Activated CD4-positive, alpha-beta T cell treated with anti-CD3 and anti-CD28 coated beads, Interleukin-2, Interleukin-4, amounts not matched to agents 100 ng/mL and 50 ng/mL, durations not matched to agents 16 hours and 8 hours (primary cell): ENCODE measurements around the gene HEPN1.
A peak's percentile ranks its signal among the peaks of the same experiment; 100 is the strongest.

Experiments used
- DNase-seq: peaks from one replicate; pipeline ENCODE4 v3.0.0-alpha.2; 2020; ENCODE audit warnings: low spot score

Gene HEPN1

DNA sequence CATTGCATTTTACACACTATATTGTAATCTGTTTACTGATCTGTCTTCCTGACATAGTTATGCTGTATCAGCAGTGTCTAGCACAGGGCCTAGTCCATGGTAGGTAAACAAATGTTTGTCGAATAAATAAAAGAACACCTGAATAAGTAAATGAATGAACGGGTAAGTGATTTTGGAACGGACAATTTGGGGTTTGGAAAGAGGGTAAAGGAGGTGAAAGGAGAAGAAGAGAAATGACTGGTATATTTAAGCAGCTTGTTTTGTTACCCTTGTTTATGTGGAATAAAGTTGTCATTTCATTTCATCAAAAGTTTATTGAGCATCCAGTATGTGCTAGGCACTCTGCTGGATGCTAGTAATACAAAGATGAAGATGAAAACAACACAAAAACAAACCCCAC, at the start of gene HEPN1:
Gene HEPN1 (plus strand): TSS at position 301 of the 400 bp plus-strand sequence.
- no peak for DNase-seq

DNA sequence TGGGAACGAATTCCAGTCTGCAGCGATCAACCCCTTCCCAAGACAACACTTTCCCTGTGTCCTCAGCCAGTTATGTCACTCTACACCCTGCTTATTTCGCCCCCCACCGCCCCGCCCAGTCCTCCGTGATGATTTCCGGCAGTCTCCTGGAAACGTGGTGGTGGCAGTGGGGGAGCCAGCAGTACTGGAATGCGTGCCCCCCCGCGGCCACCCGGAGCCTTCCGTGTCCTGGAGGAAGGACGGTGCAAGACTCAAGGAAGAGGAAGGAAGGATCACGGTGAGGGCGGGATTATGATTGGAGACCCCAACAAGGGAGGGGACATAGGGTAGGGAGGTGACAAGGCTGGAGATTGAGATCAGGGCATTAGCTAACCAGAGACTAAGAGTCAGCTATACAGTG, 49.7 kb upstream of the HEPN1 start:
- DNase-seq, result no peak

GRCh38 chr11:124869856-124870387, 49.1 kb upstream of the HEPN1 start:
- DNase-seq, result no peak

- no peak for DNase-seq
Measured at GRCh38 chr11:124870430-124870829, 48.6 kb upstream of the HEPN1 start.

GRCh38 chr11:124872280-124872679, 46.8 kb upstream of the HEPN1 start:
- DNase-seq, result no peak

DNA sequence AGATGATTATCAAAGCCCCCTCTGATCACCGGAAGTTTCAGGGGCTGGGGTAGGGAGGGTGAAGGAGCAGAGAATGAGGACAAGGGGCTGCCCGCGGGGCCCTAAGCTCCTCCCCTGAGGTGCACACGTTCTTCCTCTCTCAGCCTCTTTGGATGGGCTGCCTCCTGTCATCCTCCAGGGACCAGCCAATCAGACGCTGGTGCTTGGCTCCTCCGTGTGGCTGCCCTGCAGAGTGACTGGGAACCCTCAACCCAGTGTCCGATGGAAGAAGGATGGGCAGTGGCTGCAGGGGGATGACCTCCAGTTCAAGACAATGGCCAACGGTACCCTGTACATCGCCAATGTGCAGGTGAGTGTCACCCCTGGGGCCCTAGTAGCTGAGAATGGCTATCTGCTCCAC, 46.3 kb upstream of the HEPN1 start:
- no peak for DNase-seq

DNA sequence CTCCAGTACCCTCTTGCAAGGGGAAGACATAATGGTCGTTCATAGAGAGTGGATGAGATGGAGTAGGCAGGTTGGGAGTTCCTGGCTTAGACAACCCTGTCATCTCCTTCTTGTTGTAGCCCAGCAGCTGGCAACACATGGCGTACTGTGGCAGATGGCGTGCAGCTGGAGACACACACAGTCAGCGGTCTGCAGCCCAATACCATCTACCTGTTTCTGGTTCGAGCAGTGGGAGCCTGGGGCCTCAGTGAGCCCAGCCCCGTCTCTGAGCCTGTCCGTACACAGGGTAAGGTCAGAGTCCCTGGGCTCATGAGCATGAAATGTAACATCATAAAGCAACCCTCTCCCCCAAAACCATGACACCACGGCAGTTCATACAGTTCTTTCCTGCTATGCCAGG, 45.1 kb upstream of the HEPN1 start:
- DNase-seq, result no peak

DNA sequence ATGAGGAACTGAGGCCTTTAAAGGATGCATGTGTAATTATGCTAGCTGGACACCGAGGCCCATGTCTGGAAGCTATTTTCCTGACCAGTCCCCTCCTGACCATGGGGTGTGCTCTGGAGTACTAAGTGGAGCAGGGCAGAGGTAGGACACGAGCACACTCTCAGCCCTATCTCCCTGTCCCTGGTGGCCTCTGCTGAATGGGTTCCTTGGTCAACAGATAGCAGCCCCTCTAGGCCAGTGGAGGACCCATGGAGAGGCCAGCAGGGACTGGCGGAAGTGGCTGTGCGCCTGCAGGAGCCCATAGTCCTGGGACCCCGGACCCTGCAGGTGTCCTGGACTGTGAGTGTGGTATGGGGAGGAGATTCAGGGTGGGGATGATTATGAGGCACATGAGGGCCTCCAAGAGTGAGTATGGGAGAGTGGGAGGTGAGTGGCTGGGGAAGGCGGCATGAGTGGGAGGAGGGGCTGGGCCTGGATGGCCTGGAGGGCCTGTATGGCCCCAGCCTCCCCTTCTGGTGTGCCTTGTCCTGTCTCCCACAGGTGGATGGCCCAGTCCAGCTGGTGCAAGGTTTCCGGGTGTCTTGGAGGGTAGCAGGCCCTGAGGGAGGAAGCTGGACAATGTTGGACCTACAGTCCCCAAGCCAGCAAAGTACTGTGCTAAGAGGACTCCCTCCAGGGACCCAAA, 44.3 kb upstream of the HEPN1 start:
- no peak for DNase-seq

- DNase-seq, result no peak
Measured at GRCh38 chr11:124875401-124875800, 43.6 kb upstream of the HEPN1 start.

DNA sequence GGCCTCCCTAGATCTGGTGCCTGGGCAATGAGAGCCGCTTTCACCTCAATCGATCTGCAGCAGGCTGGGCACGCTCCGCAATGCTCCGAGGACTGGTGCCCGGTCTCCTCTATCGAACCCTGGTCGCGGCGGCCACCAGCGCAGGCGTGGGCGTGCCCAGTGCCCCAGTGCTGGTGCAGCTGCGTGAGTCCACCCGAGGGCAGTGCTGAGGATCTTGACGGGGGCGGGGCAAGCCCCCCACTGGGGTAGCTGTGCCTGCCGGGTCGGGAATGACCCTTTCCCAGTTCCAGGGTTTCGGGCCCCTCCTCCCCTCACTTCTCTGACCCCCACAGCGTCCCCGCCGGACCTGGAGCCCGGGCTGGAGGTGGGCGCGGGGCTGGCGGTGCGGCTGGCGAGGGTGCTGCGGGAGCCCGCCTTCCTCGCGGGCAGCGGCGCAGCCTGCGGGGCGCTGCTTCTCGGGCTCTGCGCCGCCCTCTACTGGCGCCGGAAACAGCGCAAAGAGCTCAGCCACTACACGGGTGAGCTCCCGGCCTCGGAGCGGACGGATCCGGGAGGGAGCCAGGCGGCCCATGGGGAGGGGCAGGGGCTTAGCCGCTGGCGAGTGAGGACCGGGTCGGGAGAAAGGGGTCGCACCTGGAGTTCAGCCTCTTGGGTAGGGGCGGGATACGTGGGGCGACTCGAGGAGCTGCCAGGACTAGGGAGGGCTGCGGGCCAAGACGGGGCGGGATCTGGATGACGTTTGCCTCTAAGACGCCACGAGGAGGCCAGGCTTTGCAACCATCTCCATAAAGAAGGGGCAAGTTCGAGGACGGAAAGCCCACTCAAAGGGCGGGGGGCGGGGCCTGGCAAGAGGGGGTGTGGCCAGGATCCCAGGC, 42.9 kb upstream of the HEPN1 start:
- peak; percentile 66 for DNase-seq

DNA sequence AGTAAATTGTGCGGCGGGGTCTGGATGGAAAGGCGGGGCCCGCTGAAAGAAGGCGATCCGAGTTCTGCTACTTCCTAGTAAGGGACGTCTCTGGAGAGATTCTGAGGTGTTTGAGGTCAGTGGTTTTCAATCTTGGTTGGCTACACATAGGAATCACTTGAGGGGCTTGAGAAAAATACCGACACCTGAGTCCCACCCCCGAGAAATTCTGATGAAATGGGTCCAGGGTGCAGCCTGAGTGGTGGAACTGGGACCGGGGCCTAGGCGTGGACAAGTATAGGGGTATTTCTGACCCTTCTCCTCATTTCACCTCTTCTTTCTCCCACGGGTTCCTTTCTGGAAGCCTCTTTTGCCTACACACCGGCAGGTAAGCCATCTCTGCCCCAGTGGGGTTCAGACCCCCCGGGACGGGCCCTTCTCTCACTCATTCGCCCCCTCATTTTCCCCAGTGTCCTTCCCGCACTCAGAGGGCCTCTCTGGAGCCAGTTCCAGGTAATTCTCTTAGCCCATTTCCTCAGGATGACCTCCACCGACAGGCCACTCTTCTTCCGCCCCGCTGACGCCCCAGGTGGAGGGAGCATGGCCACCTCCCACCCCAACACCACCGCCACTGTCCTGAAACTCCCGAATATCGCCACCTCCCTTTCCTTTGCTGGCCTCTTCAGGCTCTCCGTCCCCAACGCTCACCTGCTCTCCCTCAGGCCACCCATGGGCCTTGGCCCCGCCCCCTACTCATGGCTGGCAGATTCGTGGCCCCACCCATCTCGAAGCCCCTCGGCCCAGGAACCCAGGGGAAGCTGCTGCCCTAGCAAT, 42.0 kb upstream of the HEPN1 start:
- DNase-seq, result no peak

DNA sequence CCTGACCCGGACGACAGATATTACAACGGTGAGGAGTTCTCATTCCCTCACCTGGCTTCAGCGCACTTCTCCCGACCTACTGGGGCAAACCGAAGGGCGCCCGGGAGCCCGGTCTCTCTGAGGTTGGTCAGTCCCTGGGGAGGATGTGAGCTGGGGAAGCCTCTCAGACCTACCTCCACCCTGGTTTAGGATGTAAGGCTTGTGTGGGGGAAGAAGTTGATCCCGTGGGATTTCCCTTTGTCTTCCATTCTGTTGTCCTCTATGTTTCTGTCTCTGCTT, 41.5 kb upstream of the HEPN1 start:
- no peak for DNase-seq

- no peak for DNase-seq
Measured at GRCh38 chr11:124877910-124878758, 40.9 kb upstream of the HEPN1 start.

- no peak for DNase-seq
Measured at GRCh38 chr11:124878759-124879492, 40.1 kb upstream of the HEPN1 start.

DNA sequence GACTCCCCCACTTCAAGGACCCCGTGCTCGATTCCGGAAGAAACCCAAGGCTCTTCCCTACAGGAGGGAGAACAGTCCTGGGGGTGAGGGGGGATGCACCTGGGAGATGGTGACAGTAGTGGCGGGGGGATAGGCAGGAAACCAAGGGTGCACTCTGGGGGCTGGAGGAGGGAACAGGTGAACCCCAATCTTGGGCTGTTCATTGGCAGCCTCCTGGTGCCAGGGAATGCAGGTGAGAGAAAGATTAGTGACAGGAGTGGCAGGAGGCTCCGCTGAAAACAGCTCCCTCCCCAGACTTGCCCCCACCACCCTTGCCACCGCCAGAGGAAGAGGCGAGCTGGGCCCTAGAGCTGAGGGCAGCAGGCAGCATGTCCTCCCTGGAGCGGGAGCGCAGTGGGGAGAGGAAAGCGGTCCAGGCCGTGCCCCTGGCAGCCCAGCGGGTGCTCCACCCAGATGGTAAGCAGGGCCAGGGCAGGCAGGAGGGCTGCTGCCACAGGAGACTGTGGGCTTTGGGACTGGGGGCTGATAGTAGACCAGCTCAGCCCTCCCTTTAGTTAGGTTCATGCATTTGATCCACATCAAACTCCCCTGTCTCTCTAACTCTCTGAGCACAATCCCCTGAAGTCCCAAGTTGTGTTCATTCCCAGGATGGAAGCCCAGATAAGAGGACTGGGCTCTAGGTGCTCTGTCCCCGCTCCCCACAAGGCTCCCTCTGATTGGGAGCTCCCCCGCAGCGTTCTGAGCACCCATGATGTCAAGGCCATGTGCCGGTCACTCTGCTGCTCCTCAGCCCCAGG, 39.4 kb upstream of the HEPN1 start:
- DNase-seq, result no peak

DNA sequence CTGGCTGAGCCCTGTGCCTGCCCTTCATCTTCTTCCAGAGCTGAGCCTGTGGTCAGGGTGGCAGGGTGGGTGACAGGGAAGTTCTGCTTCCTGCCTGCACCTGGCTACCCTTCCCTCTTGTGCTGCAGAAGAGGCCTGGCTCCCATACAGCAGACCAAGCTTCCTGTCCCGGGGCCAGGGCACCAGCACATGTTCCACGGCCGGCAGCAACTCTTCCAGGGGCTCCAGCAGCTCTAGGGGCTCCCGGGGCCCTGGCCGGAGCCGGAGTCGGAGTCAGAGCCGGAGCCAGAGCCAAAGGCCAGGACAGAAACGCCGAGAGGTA, 38.8 kb upstream of the HEPN1 start:
- no peak for DNase-seq

GRCh38 chr11:124880958-124881357, 38.1 kb upstream of the HEPN1 start:
- DNase-seq, result no peak

DNA sequence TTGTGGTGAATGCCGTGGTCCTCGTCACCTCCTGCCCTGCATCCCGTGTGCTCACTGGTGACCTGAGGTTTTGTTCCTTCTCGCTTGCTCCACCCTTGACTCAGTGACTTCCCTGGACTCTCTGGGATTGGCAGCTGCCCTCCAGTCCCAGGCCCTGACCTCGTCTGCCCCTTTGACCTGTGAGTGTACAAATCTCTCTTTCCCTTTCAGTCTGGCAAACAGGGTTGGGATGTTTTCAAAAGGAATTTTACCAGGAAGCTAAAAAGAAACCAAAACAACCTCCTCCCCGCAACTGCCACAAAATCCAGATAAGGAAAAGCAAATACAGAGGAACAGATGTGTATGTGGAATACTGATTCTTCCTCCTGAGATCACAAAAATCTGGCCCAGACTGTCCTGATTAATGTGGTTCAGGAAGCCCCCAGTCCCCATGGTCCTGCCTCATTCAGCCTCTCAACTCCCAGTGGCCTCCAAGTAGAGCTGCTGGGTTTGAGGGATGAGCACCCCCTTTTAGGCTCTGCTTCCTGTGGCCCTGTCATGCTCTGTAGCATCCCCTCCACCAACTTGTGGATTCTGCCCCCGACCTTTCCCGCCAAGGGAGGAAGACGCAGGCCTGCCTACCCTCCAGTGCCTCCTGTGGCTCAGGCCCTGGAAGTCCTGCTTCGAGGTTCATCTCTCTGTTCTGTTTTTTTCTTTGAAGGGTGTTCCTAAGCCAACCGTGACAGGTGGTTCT, 36.5 kb upstream of the HEPN1 start:
- DNase-seq, result no peak

DNA sequence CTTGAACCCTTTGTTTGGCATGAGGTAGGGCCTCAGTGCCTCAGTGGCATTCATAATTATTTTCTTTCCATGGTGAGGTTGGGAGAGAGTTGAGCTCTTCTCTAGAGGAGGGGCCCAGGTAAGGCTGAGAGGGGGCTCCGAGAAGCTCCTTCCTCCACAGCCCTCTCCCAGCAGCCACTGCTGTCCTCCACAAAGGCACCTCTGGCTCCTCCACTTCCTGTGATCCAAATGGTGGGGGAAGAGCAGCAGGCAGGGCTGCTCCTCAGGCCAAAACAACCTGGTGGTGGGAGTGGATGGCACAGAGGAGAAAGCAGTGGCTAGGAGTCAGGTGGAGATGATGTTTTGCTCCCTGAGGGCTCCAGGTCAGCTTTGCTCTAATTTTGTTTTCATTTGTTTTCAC, 34.7 kb upstream of the HEPN1 start:
- no peak for DNase-seq
